Hair follicle dermal papilla cell (primary cell): ENCODE results near the gene ADGRG7. TPM values are rescaled to one million over a fixed set of nuclear protein-coding genes. Genes with fewer than 3 reads are reported as not detected.

Experiments
- small RNA-seq: library from RNA; depleted of rRNA; stranded (forward); fragments of <200 nt; gene quantifications from one replicate; pipeline ENCODE3, GENCODE V24; 2012
- total RNA-seq: library from RNA; depleted of rRNA; stranded (reverse); fragments of >200 nt; gene quantifications from 2 replicates; pipeline ENCODE4 v1.2.3, GENCODE V29; 2012

ADGRG7 gene
- total RNA-seq = not detected in 2 replicates

GRCh38 chr3:100609305-100609704 is at the start of gene ADGRG7:
Gene ADGRG7, plus strand, starts transcription at chr3:100609601. Its CDS starts 256 bp downstream, at chr3:100609857.

GRCh38 chr3:100708989-100709841 is 99.8 kb downstream of the ADGRG7 start, which contains the start of gene TFG:
Gene TFG, plus strand, starts transcription at chr3:100709494. Its CDS starts 4,192 bp downstream, at chr3:100713686.

Small RNAs within 50 kb of the gene (small RNA-seq; reads per million reads assigned to genes)
- gene RF00322 = not detected

Other genes starting within 250 kb of the ADGRG7 start
- 53.3 and 54.8 TPM in 2 replicates for gene TOMM70, start 208.5 kb upstream of the ADGRG7 start, total RNA-seq
- 3.6 and 4.1 TPM in 2 replicates for gene LNP1, start 208.1 kb upstream of the ADGRG7 start, total RNA-seq
- 48.7 and 62.5 TPM in 2 replicates for gene TMEM45A, start 117.0 kb upstream of the ADGRG7 start, total RNA-seq
- gene TFG, start 99.9 kb downstream of the ADGRG7 start, total RNA-seq = 119 and 121 TPM in 2 replicates